Measurements from ENCODE around the gene STAC3. TPM values are rescaled to one million over a fixed set of nuclear protein-coding genes. Genes with fewer than 3 reads are reported as not detected.

STAC3 gene
- total and polyA plus RNA-seq, 2 of the 8 experiments (the other 6 are each of a cell fraction or from before 2014, with no cell fraction given), result 0.70 to 1.3 TPM

DNA sequence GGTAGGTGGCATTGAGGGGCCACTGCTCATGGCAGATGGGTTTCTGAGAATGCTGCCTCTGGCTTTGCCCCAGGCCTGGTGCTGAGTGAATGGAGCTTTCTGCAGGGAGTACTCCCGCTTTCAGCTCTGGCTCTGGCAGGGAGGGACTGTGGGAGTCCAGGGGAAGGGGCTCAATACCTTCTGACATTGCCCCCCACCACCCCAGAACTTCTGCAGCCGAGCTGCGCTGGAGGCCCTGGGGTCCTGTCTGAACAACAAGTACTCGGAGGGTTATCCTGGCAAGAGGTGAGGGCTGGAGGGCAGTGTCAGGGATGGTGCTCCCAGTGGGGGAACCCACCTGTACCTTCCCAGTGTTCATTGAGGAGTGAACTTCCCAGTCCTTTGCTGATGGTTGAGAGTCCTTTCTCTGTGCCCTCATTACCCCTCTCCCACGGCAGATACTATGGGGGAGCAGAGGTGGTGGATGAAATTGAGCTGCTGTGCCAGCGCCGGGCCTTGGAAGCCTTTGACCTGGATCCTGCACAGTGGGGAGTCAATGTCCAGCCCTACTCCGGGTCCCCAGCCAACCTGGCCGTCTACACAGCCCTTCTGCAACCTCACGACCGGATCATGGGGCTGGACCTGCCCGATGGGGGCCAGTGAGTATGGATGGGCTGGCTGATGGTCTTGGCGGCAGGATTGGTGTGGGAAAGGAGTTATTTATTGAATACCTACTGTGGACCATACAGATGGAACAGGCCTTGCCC lies 19.5 kb downstream of the STAC3 start:
- DNase-seq (ENCODE audit: low read depth in 1 of 2, low spot score in 2 of 2) (no peak), FAIRE-seq (no peak)
- Histone ChIP-seq H3K18ac (ENCODE audit: extremely low read depth, low read length) (no peak overlapping the region), H3K9me3 (ENCODE audit: insufficient read depth in 2 of 2, low read depth in 1 of 2, low read length in 1 of 2) (no peaks in the 10 kb centered on the region), H4K91ac (replicated peaks; ENCODE audit: insufficient read length, low read length) (no peak overlapping the region), H3K14ac (ENCODE audit: insufficient read length) (no peak overlapping the region), H3K79me1 (ENCODE audit: low read depth, low read length) (peaks cover 11% of the 10 kb centered on the region), H3K4me3 (ENCODE audit: extremely low read depth in 1 of 4, insufficient read depth in 2 of 4, low read depth in 3 of 4, low read length in 4 of 4) (peak overlapping the region in 2 of 4 experiments; percentile 85 to 93; a peak in 5 of 8 replicates), H3K4me1 (replicated peaks in 1 of 4; ENCODE audit: control insufficient read depth in 3 of 4, insufficient read depth in 4 of 4, low read length in 3 of 4) (peaks cover 4 to 48% (median 29%) of the 10 kb centered on the region in 4 experiments), H4K20me1 (replicated peaks in 1 of 2; ENCODE audit: control insufficient read depth in 1 of 2, insufficient read depth in 2 of 2, low read length in 2 of 2) (peaks cover 18 to 35% of the 10 kb centered on the region in 2 experiments), H2BK120ac (replicated peaks; ENCODE audit: low read depth, low read length) (no peak overlapping the region), H3K9ac (replicated peaks in 1 of 4; ENCODE audit: extremely low read depth in 1 of 4, low read depth in 3 of 4, low read length in 3 of 4) (peak overlapping the region in 3 of 4 experiments; percentile 34 to 97 (median 95); a peak in 2 of 7 replicates), H3K4me2 (ENCODE audit: insufficient read depth in 1 of 2, low read depth in 2 of 2, low read length in 2 of 2) (peak overlapping the region; percentile 94 to 95), H2BK15ac (ENCODE audit: low read length) (no peak overlapping the region), H4K5ac (ENCODE audit: insufficient read length, low read depth, low read length) (no peak overlapping the region), H3K23me2 (ENCODE audit: low read depth, low read length) (peaks cover 12% of the 10 kb centered on the region), H2BK12ac (ENCODE audit: low read depth, low read length) (no peak overlapping the region), H3K27me3 (replicated peaks in 1 of 4; ENCODE audit: control insufficient read depth in 3 of 4, extremely low read depth in 1 of 4, insufficient read depth in 3 of 4, low read length in 3 of 4) (peaks cover 5 to 30% (median 24%) of the 10 kb centered on the region in 4 experiments), H2AFZ (ENCODE audit: low read length) (no peak overlapping the region), H3K79me2 (ENCODE audit: control insufficient read depth in 1 of 2, insufficient read depth in 2 of 2, low read length in 2 of 2) (peaks cover 6 to 15% of the 10 kb centered on the region in 2 experiments; a peak in 3 of 4 replicates), H4K8ac (ENCODE audit: extremely low read depth, insufficient read depth, low read length) (no peak overlapping the region), H2AK5ac (ENCODE audit: low read depth, low read length) (no peak overlapping the region; the same call in 1 of the 2 replicates), H3K4ac (replicated peaks; ENCODE audit: insufficient read length, low read depth, low read length) (no peak overlapping the region), H2BK20ac (ENCODE audit: low read length) (no peak overlapping the region), H3K36me3 (ENCODE audit: control insufficient read depth in 2 of 4, insufficient read depth in 4 of 4, low read length in 3 of 4) (peaks cover 29 to 42% (median 35%) of the 10 kb centered on the region in 4 experiments), H3K56ac (replicated peaks; ENCODE audit: insufficient read length, low read depth, low read length) (no peak overlapping the region), H3K23ac (ENCODE audit: insufficient read length) (no peak overlapping the region), H2BK5ac (ENCODE audit: low read depth, low read length) (no peak overlapping the region; the same call in 1 of the 2 replicates), H3K27ac (ENCODE audit: low read depth, low read length) (no peak overlapping the region)
- 92% methylated on average over 13 of the region's 13 CpGs; no CpG with 5 or more reads in 1 of the 2 experiments for WGBS, 2 experiments (ENCODE audit: extremely low coverage in 1 of 2, insufficient coverage in 1 of 2, insufficient read length in 1 of 2, insufficient replicate concordance in 2 of 2, low coverage in 1 of 2, low lambda C conversion rate in 2 of 2, missing lambda C conversion rate in 1 of 2)
- POLR2A ChIA-PET (ENCODE audit: partially characterized antibody), result interaction anchor here (0.6 to 23.7 kb wide), 18 partner anchors 2 to 1009 kb away, joined by 3 to 852 read pairs (median 14); partner anchors contain the start of genes GLI1, INHBE, LRP1 and NXPH4
- TF ChIP-seq RBBP5 (IDR thresholded peaks at IDR 0.05; ENCODE audit: borderline replicate concordance, low read depth, low read length) (no peak), POLR2AphosphoS5 (IDR thresholded peaks at IDR 0.05; ENCODE audit: low read depth, low read length) (0 out of 2 replicates have a peak, but pooled peaks have one; percentile 12)
- CTCF ChIA-PET (ENCODE audit: partially characterized antibody), result interaction anchor here (0.6 to 27.9 kb wide), 5 partner anchors 8 to 172 kb away, joined by 3 to 726 read pairs (median 30); partner anchors contain the start of genes NXPH4 and STAC3
